Brain microvascular endothelial cell (primary cell): Measurements from ENCODE around the gene YWHAG.

ENCODE experiments used
- DNase-seq: peaks from one replicate; pipeline ENCODE4 v3.0.0-alpha.2; 2020
- H3K27ac ChIP-seq: fragments of 250-450 bp; sonication (Bioruptor Pico); 2 replicates; pipeline ENCODE4 v1.5.1; 2020; ENCODE audit warnings: mild to moderate bottlenecking, moderate library complexity
- H3K27me3 ChIP-seq: fragments of 250-450 bp; sonication (Bioruptor Pico); replicated peaks from 2 replicates; pipeline ENCODE4 v1.5.1; 2020; ENCODE audit warnings: mild to moderate bottlenecking
- H3K36me3 ChIP-seq: fragments of 250-450 bp; sonication (Bioruptor Pico); replicated peaks from 2 replicates; pipeline ENCODE4 v1.5.1; 2020; ENCODE audit warnings: mild to moderate bottlenecking
- H3K4me3 ChIP-seq: 2 replicates; pipeline ENCODE4 v1.5.1; 2011; ENCODE audit warnings: low read depth, mild to moderate bottlenecking, control low read depth, low read length, moderate library complexity
- CTCF ChIP-seq: IDR thresholded peaks from 2 replicates; pipeline ENCODE4 v1.5.1; 2011; ENCODE audit warnings: low read depth, mild to moderate bottlenecking, moderate library complexity, low read length, control low read depth, inconsistent platforms; ENCODE audit errors: missing control alignments
- in situ Hi-C: cut with HindIII; loops from 2 replicates; pipeline ENCODE4 v1.10.0; 2017; ENCODE audit warnings: low sequenced_read_pairs, low pct_ligation_motif_present

YWHAG gene

GRCh38 chr7:76359111-76359977, 553 bp upstream of the YWHAG start:
- TF ChIP-seq CTCF = peak; percentile 84
- Histone ChIP-seq H3K27me3 (no peaks in the 10 kb centered on the region), H3K4me3 (peak overlapping the region; percentile 93), H3K27ac (peak overlapping the region; percentile 98), H3K36me3 (peaks cover 25% of the 10 kb centered on the region)
- in situ Hi-C loops = no loop called here
- peak; percentile 97 for DNase-seq

GRCh38 chr7:76358011-76358480, 745 bp downstream of the YWHAG start:
- Histone ChIP-seq H3K27ac (peak overlapping the region; percentile 98), H3K4me3 (peak overlapping the region; percentile 93), H3K27me3 (no peaks in the 10 kb centered on the region), H3K36me3 (peaks cover 25% of the 10 kb centered on the region)
- TF ChIP-seq CTCF = no peak
- in situ Hi-C loops = no loop called here
- no peak for DNase-seq

GRCh38 chr7:76357475-76358010, 1.2 kb downstream of the YWHAG start:
- in situ Hi-C loops = no loop called here
- no peaks in the 10 kb centered on the region for H3K27me3 ChIP-seq
- no peak for TF ChIP-seq CTCF
- peak overlapping the region; percentile 98 for H3K27ac ChIP-seq
- DNase-seq = no peak
- peaks cover 25% of the 10 kb centered on the region for H3K36me3 ChIP-seq
- peak overlapping the region; percentile 93 for H3K4me3 ChIP-seq

- TF ChIP-seq CTCF = peak; percentile 19
- Histone ChIP-seq H3K27me3 (no peaks in the 10 kb centered on the region), H3K4me3 (peak overlapping the region; percentile 93), H3K36me3 (peaks cover 25% of the 10 kb centered on the region), H3K27ac (peak overlapping the region; percentile 98)
- DNase-seq = no peak
- in situ Hi-C loops = no loop called here
Measured at GRCh38 chr7:76356823-76357222, 2.0 kb downstream of the YWHAG start.

GRCh38 chr7:76356115-76356514, 2.7 kb downstream of the YWHAG start:
- H3K4me3 ChIP-seq = no peak overlapping the region
- in situ Hi-C loops = no loop called here
- peaks cover 25% of the 10 kb centered on the region for H3K36me3 ChIP-seq
- no peaks in the 10 kb centered on the region for H3K27me3 ChIP-seq
- H3K27ac ChIP-seq = no peak overlapping the region
- DNase-seq = no peak
- TF ChIP-seq CTCF = no peak
